GM23248 (cell line): ENCODE data around the gene AGBL5. TPM values are rescaled to one million over a fixed set of nuclear protein-coding genes. Genes with fewer than 3 reads are reported as not detected.

Source experiments
- DNase-seq: peaks from one replicate; pipeline ENCODE4 v3.0.0-alpha.2; 2015
- H2AFZ ChIP-seq: fragments of 200-600 bp; sonication (generic); 2 replicates; pipeline ENCODE4 v1.6.1; 2016; ENCODE audit warnings: antibody characterized with exemption
- H3F3A ChIP-seq: fragments of 200-600 bp; sonication (generic); 2 replicates; pipeline ENCODE4 v1.6.1; 2016; ENCODE audit warnings: mild to moderate bottlenecking, antibody characterized with exemption, mixed run types; ENCODE audit not compliant: insufficient read depth
- H3K27ac ChIP-seq: fragments of 200-600 bp; sonication (generic); 2 replicates; pipeline ENCODE4 v1.5.1; 2016; ENCODE audit warnings: mild to moderate bottlenecking
- H3K27me3 ChIP-seq: fragments of 200-600 bp; sonication (generic); replicated peaks from 2 replicates; pipeline ENCODE4 v1.6.1; 2016; ENCODE audit warnings: mild to moderate bottlenecking; ENCODE audit not compliant: insufficient read depth
- H3K36me3 ChIP-seq: fragments of 200-600 bp; sonication (generic); 2 replicates; pipeline ENCODE4 v1.6.1; 2016; ENCODE audit warnings: low read depth, mild to moderate bottlenecking
- H3K4me1 ChIP-seq: fragments of 200-600 bp; sonication (generic); 2 replicates; pipeline ENCODE4 v1.6.1; 2016; ENCODE audit warnings: mild to moderate bottlenecking; ENCODE audit not compliant: insufficient read depth
- H3K4me2 ChIP-seq: fragments of 200-600 bp; sonication (generic); one replicate; pipeline ENCODE4 v1.6.1; 2016; ENCODE audit warnings: mild to moderate bottlenecking; ENCODE audit not compliant: unreplicated experiment
- H3K4me3 ChIP-seq: fragments of 200-600 bp; sonication (generic); 2 replicates; pipeline ENCODE4 v1.5.1; 2016; ENCODE audit warnings: mild to moderate bottlenecking
- H3K79me2 ChIP-seq: fragments of 200-600 bp; sonication (generic); 2 replicates; pipeline ENCODE4 v1.6.1; 2016; ENCODE audit warnings: mild to moderate bottlenecking; ENCODE audit not compliant: insufficient read depth
- H3K9ac ChIP-seq: fragments of 200-600 bp; sonication (generic); 2 replicates; pipeline ENCODE4 v1.6.1; 2016; ENCODE audit warnings: mild to moderate bottlenecking
- H3K9me2 ChIP-seq: fragments of 200-600 bp; sonication (generic); 2 replicates; pipeline ENCODE4 v1.6.1; 2016; ENCODE audit warnings: mixed run types, mild to moderate bottlenecking, moderate library complexity; ENCODE audit not compliant: insufficient read depth
- H3K9me3 ChIP-seq: fragments of 200-600 bp; sonication (generic); one replicate; pipeline ENCODE4 v1.6.1; 2017; ENCODE audit warnings: low read depth
- H4K20me1 ChIP-seq: fragments of 200-600 bp; sonication (generic); 2 replicates; pipeline ENCODE4 v1.6.0; 2016; ENCODE audit not compliant: insufficient read depth
- EZH2 ChIP-seq: fragments of 200-600 bp; sonication (generic); IDR thresholded peaks from 2 replicates; pipeline ENCODE4 v1.6.1; 2018; ENCODE audit warnings: antibody characterized with exemption, mild to moderate bottlenecking; ENCODE audit not compliant: insufficient read depth, poor library complexity, severe bottlenecking
- EZH2phosphoT487 ChIP-seq: fragments of 200-600 bp; sonication (generic); IDR thresholded peaks from 2 replicates; pipeline ENCODE4 v1.6.1; 2018; ENCODE audit warnings: antibody characterized with exemption, moderate library complexity, mild to moderate bottlenecking, low read depth; ENCODE audit not compliant: insufficient read depth
- WGBS, 2 experiments: methylation state at CpG; one replicate each; pipeline ENCODE4 v1.1.6; 2015 to 2017; ENCODE audit warnings: low lambda C conversion rate in 2 of 2, low coverage in 1 of 2; ENCODE audit errors: missing lambda C conversion rate in 2 of 2; 5-methylcytosine and 5-hydroxymethylcytosine counted together
- in situ Hi-C: fragments of 300-500 bp; cut with MboI; formaldehyde crosslinking; loops from 2 replicates; pipeline ENCODE4 v1.15.0; 2020
- polyA plus RNA-seq: library from polyadenylated mRNA; unstranded; fragments of >200 nt; fragmentation: Nextera tagmentation; extraction: Ambion mirVana; gene quantifications from 2 replicates; pipeline ENCODE4 v1.2.1, GENCODE V29; 2016
- total RNA-seq: library from RNA; depleted of rRNA; stranded (reverse); fragments of >200 nt; shearing (Covaris generic); gene quantifications from 2 replicates; pipeline ENCODE4 v1.2.3, GENCODE V29; 2014

The AGBL5 gene
- total and polyA plus RNA-seq, 2 experiments from 2014 or later, result 15.2 to 19.7 TPM

GRCh38 chr2:27057184-27057583 is 5.7 kb downstream of the AGBL5 start:
- Histone ChIP-seq H3K4me1 (no peaks in the 10 kb centered on the region), H3K36me3 (peaks cover 10% of the 10 kb centered on the region; the same call in 1 of the 2 replicates), H3K9me3 (no peaks in the 10 kb centered on the region), H2AFZ (no peak overlapping the region), H3K27me3 (no peaks in the 10 kb centered on the region), H3K4me3 (no peak overlapping the region), H4K20me1 (no peaks in the 10 kb centered on the region), H3K9ac (no peak overlapping the region), H3F3A (peaks cover 32% of the 10 kb centered on the region), H3K4me2 (no peak overlapping the region), H3K27ac (no peak overlapping the region), H3K79me2 (no peaks in the 10 kb centered on the region), H3K9me2 (no peaks in the 10 kb centered on the region)
- 77 to 88% methylated on average over 6 of the region's 6 CpGs for WGBS, 2 experiments
- TF ChIP-seq EZH2phosphoT487 (no peak), EZH2 (no peak)
- in situ Hi-C loops, result no loop called here
- no peak for DNase-seq

- no peaks in the 10 kb centered on the region for H3K9me3 ChIP-seq
- in situ Hi-C loops, result no loop called here
- no peaks in the 10 kb centered on the region for H3K27me3 ChIP-seq
- H3K27ac ChIP-seq, result no peak overlapping the region
- WGBS, 2 experiments, result 91 to 95% methylated on average over 10 of the region's 10 CpGs
- H4K20me1 ChIP-seq, result no peaks in the 10 kb centered on the region
- no peaks in the 10 kb centered on the region for H3K9me2 ChIP-seq
- no peak for DNase-seq
- H3K4me3 ChIP-seq, result no peak overlapping the region
- H3F3A ChIP-seq, result peaks cover 33% of the 10 kb centered on the region
- no peaks in the 10 kb centered on the region for H3K4me1 ChIP-seq
- no peak overlapping the region for H3K9ac ChIP-seq
- H3K4me2 ChIP-seq, result no peak overlapping the region
- TF ChIP-seq EZH2 (no peak), EZH2phosphoT487 (no peak)
- H3K79me2 ChIP-seq, result no peaks in the 10 kb centered on the region
- no peak overlapping the region for H2AFZ ChIP-seq
- peaks cover 10% of the 10 kb centered on the region; the same call in 1 of the 2 replicates for H3K36me3 ChIP-seq
Observed at GRCh38 chr2:27058210-27058609, 6.7 kb downstream of the AGBL5 start.

- in situ Hi-C loops, result no loop called here
- H3K36me3 ChIP-seq, result peaks cover 10% of the 10 kb centered on the region; the same call in 1 of the 2 replicates
- 83 to 86% methylated on average over 15 of the region's 15 CpGs for WGBS, 2 experiments
Observed at GRCh38 chr2:27059141-27059820, 7.8 kb downstream of the AGBL5 start.

GRCh38 chr2:27060323-27060722 is 8.9 kb downstream of the AGBL5 start:
- H3K36me3 ChIP-seq, result peaks cover 8% of the 10 kb centered on the region; the same call in 1 of the 2 replicates
- H3K4me2 ChIP-seq, result no peak overlapping the region
- H3K4me1 ChIP-seq, result no peaks in the 10 kb centered on the region
- H3K9me2 ChIP-seq, result no peaks in the 10 kb centered on the region
- no peak for DNase-seq
- in situ Hi-C loops, result no loop called here
- no peaks in the 10 kb centered on the region for H4K20me1 ChIP-seq
- H2AFZ ChIP-seq, result no peak overlapping the region
- no peaks in the 10 kb centered on the region for H3K9me3 ChIP-seq
- H3K27ac ChIP-seq, result no peak overlapping the region
- TF ChIP-seq EZH2phosphoT487 (no peak), EZH2 (no peak)
- no peak overlapping the region for H3K9ac ChIP-seq
- H3K79me2 ChIP-seq, result peaks cover 4% of the 10 kb centered on the region; the same call in 1 of the 2 replicates
- no peaks in the 10 kb centered on the region for H3K27me3 ChIP-seq
- H3F3A ChIP-seq, result peaks cover 48% of the 10 kb centered on the region
- no peak overlapping the region for H3K4me3 ChIP-seq
- WGBS, 2 experiments, result 81% methylated on average over 3 of the region's 3 CpGs

More at GRCh38 chr2:27059141-27059820, 7.8 kb downstream of the AGBL5 start:
- no peaks in the 10 kb centered on the region for H3K79me2 ChIP-seq
- H3F3A ChIP-seq, result peaks cover 38% of the 10 kb centered on the region
- no peaks in the 10 kb centered on the region for H3K9me2 ChIP-seq
- no peak overlapping the region for H3K9ac ChIP-seq
- H3K4me3 ChIP-seq, result no peak overlapping the region
- no peaks in the 10 kb centered on the region for H3K9me3 ChIP-seq
- DNase-seq, result no peak
- TF ChIP-seq EZH2phosphoT487, result no peak
- TF ChIP-seq EZH2, result no peak
- no peak overlapping the region for H3K27ac ChIP-seq
- H4K20me1 ChIP-seq, result no peaks in the 10 kb centered on the region
- H3K4me2 ChIP-seq, result no peak overlapping the region
- no peaks in the 10 kb centered on the region for H3K4me1 ChIP-seq
- H2AFZ ChIP-seq, result no peak overlapping the region
- H3K27me3 ChIP-seq, result no peaks in the 10 kb centered on the region
